Naive B cell (primary cell): Measurements from ENCODE around the gene CLCA1. TPM values are rescaled to one million over a fixed set of nuclear protein-coding genes. Genes with fewer than 3 reads are reported as not detected.

ENCODE experiments used
- ATAC-seq, 2 donors: fragments of 150-1000 bp; cut with Tn5 transposase; 2 replicates each; pipeline ENCODE4 v1.10.0; 2021; ENCODE audit warnings: low read depth in 2 of 2, mild to moderate bottlenecking in 2 of 2, moderate library complexity in 2 of 2
- DNase-seq: peaks from one replicate; pipeline ENCODE4 v3.0.0; 2022
- H3K27ac Mint-ChIP-seq, 6 donors: one replicate each; pipeline ENCODE4 v1.8.0; 2020 to 2022; ENCODE audit warnings: mild to moderate bottlenecking in 6 of 6, mixed read lengths in 6 of 6, moderate library complexity in 5 of 6, inconsistent platforms in 2 of 6
- H3K27me3 Mint-ChIP-seq, 3 donors: one replicate each; pipeline ENCODE4 v1.8.0; 2021 to 2022; ENCODE audit warnings: mixed read lengths in 3 of 3, mild to moderate bottlenecking in 1 of 3
- H3K36me3 Mint-ChIP-seq, 2 donors: one replicate each; pipeline ENCODE4 v1.8.0; 2020 to 2022; ENCODE audit warnings: mixed read lengths in 2 of 2, inconsistent platforms in 1 of 2, mild to moderate bottlenecking in 1 of 2
- H3K4me1 Mint-ChIP-seq, 3 donors: one replicate each; pipeline ENCODE4 v1.8.0; 2020 to 2022; ENCODE audit warnings: mixed read lengths in 3 of 3, inconsistent platforms in 1 of 3, mild to moderate bottlenecking in 1 of 3, moderate library complexity in 1 of 3
- H3K4me3 Mint-ChIP-seq, 8 donors: one replicate each; pipeline ENCODE4 v1.8.0; 2020 to 2022; ENCODE audit warnings: mild to moderate bottlenecking in 8 of 8, mixed read lengths in 8 of 8, moderate library complexity in 8 of 8, inconsistent platforms in 2 of 8
- H3K9me3 Mint-ChIP-seq, 7 donors: one replicate each; pipeline ENCODE4 v1.8.0; 2020 to 2022; ENCODE audit warnings: mixed read lengths in 7 of 7, mild to moderate bottlenecking in 5 of 7, inconsistent platforms in 2 of 7, moderate library complexity in 1 of 7
- polyA plus RNA-seq, 6 donors: library from polyadenylated mRNA; unstranded; fragments of 300-500 nt; fragmentation: Illumina TruSeq; gene quantifications; one replicate each; pipeline ENCODE4 v1.2.3, GENCODE V29; 2021; ENCODE audit warnings: low read depth in 6 of 6

CLCA1 gene
- polyA plus RNA-seq, 6 donors from 2014 or later, result not detected

DNA sequence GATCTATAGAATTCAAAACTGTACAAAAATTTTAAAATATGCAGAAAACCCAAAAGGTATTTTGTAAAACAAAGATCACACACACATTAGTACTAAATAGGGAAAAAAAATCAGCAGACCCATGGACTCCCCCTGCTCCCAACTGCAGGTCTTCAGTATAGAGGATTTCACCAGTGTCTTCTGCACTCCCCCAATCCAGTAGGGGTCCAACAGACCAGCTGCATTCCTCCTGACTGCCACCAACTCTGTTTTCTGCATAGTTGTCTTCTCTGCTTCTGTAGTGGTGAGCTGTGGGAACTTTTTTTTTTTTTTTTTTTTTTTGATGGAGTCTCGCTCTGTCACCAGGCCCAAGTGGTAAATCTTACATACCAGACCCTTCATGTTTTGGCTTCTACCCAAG, 22.8 kb upstream of the CLCA1 start:
- no peak for DNase-seq
- H3K4me3 Mint-ChIP-seq, result no peak overlapping the region
- no peak overlapping the region for H3K27ac Mint-ChIP-seq
- H3K27me3 Mint-ChIP-seq, result no peaks in the 10 kb centered on the region
- no peaks in the 10 kb centered on the region for H3K36me3 Mint-ChIP-seq
- ATAC-seq, result no peak
- H3K9me3 Mint-ChIP-seq, result no peaks in the 10 kb centered on the region
- H3K4me1 Mint-ChIP-seq, result peaks cover 0 to 5% (median 0%) of the 10 kb centered on the region in 3 donors

DNA sequence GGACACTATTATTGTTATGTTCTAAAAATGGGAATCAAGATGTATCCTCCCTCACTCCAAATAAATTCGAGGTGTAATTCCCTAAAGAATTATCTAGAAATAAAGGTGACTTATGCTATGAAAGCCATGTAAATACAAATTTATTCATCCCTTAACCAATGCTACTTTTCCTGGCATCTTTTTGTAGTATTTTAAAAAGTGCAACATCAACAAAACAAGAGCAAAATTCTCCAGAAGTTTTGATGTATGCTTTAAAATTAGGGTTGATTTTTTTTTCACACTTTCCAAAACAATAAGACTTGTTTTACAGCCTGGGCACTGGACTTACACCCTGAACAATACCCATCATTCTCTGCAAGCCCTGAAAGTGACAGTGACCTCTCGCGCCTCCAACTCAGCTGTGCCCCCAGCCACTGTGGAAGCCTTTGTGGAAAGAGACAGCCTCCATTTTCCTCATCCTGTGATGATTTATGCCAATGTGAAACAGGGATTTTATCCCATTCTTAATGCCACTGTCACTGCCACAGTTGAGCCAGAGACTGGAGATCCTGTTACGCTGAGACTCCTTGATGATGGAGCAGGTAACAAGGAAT, 21.4 kb upstream of the CLCA1 start:
- Mint-ChIP-seq H3K4me3 (no peak overlapping the region), H3K36me3 (no peaks in the 10 kb centered on the region), H3K4me1 (peaks cover 0 to 5% (median 0%) of the 10 kb centered on the region in 3 donors), H3K27ac (no peak overlapping the region), H3K27me3 (no peaks in the 10 kb centered on the region), H3K9me3 (no peaks in the 10 kb centered on the region)
- ATAC-seq (no peak), DNase-seq (no peak)

DNA sequence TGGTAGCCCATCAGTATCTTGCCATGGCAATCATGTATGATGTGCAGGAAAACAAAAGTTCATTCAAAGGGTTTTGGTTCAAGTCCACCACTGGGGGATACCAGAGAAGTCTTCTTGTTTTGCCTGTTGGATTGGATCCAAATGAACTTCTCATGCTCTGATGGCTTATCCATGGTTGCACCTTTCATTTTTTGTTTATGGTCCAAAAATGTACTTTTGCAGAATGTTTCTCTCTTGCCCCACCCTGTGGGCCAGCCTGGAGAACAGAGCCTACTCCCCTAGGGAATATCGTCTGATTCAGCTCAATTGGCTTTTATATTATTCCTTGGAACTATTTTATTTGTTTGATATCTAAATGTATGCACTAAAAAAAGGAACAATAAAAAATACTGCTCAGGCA, 20.1 kb upstream of the CLCA1 start:
- H3K27me3 Mint-ChIP-seq, result no peaks in the 10 kb centered on the region
- no peaks in the 10 kb centered on the region for H3K9me3 Mint-ChIP-seq
- no peak overlapping the region for H3K4me3 Mint-ChIP-seq
- peaks cover 0 to 5% (median 0%) of the 10 kb centered on the region in 3 donors for H3K4me1 Mint-ChIP-seq
- DNase-seq, result no peak
- no peak for ATAC-seq
- H3K27ac Mint-ChIP-seq, result no peak overlapping the region
- no peaks in the 10 kb centered on the region for H3K36me3 Mint-ChIP-seq

DNA sequence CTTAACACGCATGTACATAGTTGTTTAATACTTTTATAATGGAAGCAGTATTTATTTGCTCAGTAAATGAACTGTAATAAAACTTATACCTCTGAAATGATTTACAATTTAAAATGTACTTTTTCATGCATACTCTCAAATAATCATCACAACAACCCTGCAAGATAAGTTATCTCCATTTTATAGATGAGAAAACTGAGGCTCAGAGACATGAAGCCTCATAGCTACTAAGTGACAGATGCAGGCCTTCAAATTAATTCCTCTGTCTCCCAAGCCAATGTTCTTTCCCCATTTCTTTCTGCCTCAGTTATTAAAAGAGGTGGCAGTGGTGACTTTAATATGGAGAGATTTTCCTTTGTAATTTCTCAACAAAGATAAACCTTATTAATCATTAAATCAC, 19.6 kb upstream of the CLCA1 start:
- Mint-ChIP-seq H3K4me1 (peaks cover 0 to 5% (median 0%) of the 10 kb centered on the region in 3 donors), H3K4me3 (no peak overlapping the region), H3K36me3 (no peaks in the 10 kb centered on the region), H3K9me3 (no peaks in the 10 kb centered on the region), H3K27me3 (no peaks in the 10 kb centered on the region), H3K27ac (no peak overlapping the region)
- no peak for ATAC-seq
- no peak for DNase-seq

DNA sequence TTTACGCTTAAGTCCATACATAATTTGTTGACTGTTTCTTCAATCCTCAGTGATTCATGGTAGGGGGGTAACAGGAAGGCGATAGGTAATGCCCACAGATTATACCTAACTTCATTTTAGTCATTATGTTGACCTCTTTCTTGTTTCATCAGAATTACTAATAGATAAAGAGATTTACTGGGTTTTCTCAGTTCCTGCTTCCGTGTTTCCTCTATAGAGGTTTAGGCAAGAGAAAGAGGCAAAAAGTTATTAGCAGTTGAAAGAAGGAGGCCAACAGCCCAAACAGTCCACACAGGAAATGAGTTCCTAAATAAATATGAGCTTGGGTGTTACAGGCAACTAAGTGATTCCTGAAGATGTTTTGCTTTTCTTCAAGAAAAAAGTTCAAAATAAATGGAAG, 17.9 kb upstream of the CLCA1 start:
- H3K27me3 Mint-ChIP-seq, result no peaks in the 10 kb centered on the region
- H3K36me3 Mint-ChIP-seq, result no peaks in the 10 kb centered on the region
- DNase-seq (no peak), ATAC-seq (no peak)
- H3K27ac Mint-ChIP-seq, result peak overlapping the region in 1 of 6 donors; percentile 9
- H3K9me3 Mint-ChIP-seq, result no peaks in the 10 kb centered on the region
- no peaks in the 10 kb centered on the region for H3K4me1 Mint-ChIP-seq
- no peak overlapping the region for H3K4me3 Mint-ChIP-seq

DNA sequence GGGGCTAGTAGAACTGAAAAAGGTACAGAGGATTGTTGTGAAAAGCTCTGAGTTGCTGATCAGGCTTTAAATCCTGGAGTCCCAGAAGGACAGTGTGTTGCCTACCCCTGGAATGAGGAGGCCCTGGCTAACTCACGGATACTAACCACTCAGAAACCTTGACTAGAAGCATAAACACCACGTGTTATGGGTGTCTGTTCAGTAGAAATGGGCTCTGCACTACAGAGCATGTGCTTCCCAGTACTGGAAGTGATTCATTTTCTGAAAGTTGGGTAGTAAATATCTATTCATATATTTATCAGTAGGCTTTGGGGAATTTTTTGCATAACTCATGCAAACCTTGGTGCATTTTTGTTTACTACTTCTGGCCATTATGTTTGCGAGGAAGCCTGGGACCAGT, 15.1 kb upstream of the CLCA1 start:
- no peaks in the 10 kb centered on the region for H3K4me1 Mint-ChIP-seq
- no peaks in the 10 kb centered on the region for H3K36me3 Mint-ChIP-seq
- no peaks in the 10 kb centered on the region for H3K9me3 Mint-ChIP-seq
- DNase-seq (no peak), ATAC-seq (no peak)
- H3K27ac Mint-ChIP-seq, result no peak overlapping the region
- peaks cover 0 to 12% (median 9%) of the 10 kb centered on the region in 3 donors for H3K27me3 Mint-ChIP-seq
- H3K4me3 Mint-ChIP-seq, result no peak overlapping the region

DNA sequence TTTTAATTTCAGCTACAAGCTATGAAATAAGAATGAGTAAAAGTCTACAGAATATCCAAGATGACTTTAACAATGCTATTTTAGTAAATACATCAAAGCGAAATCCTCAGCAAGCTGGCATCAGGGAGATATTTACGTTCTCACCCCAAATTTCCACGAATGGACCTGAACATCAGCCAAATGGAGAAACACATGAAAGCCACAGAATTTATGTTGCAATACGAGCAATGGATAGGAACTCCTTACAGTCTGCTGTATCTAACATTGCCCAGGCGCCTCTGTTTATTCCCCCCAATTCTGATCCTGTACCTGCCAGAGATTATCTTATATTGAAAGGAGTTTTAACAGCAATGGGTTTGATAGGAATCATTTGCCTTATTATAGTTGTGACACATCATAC, 13.7 kb upstream of the CLCA1 start:
- H3K27ac Mint-ChIP-seq, result no peak overlapping the region
- DNase-seq (no peak), ATAC-seq (no peak)
- H3K4me1 Mint-ChIP-seq, result no peaks in the 10 kb centered on the region
- H3K36me3 Mint-ChIP-seq, result no peaks in the 10 kb centered on the region
- no peaks in the 10 kb centered on the region for H3K9me3 Mint-ChIP-seq
- H3K4me3 Mint-ChIP-seq, result no peak overlapping the region
- H3K27me3 Mint-ChIP-seq, result peaks cover 0 to 12% (median 9%) of the 10 kb centered on the region in 3 donors

DNA sequence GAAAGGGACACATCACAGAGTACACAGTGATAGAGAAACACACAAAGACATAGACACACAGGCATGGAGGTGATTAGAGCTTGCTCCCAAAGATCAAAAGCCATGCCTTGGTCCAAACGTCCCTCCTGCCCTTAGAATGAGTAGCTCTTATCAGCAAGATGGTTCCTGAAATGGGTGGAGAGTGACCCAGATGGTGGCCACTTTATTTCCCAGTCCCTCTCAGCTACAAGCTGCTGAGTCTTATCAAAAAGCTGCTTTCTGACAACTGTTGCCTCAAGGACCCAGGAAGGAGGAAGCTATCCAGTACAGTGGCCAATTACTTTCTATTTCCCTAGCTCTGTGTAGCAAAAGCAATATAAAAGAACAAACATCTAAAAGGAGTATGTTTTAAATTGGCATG, 7.7 kb upstream of the CLCA1 start:
- Mint-ChIP-seq H3K27ac (peak overlapping the region in 1 of 6 donors; percentile 12), H3K4me1 (no peaks in the 10 kb centered on the region), H3K4me3 (no peak overlapping the region), H3K36me3 (no peaks in the 10 kb centered on the region), H3K27me3 (peaks cover 0 to 12% (median 9%) of the 10 kb centered on the region in 3 donors), H3K9me3 (no peaks in the 10 kb centered on the region)
- DNase-seq (no peak), ATAC-seq (no peak)

DNA sequence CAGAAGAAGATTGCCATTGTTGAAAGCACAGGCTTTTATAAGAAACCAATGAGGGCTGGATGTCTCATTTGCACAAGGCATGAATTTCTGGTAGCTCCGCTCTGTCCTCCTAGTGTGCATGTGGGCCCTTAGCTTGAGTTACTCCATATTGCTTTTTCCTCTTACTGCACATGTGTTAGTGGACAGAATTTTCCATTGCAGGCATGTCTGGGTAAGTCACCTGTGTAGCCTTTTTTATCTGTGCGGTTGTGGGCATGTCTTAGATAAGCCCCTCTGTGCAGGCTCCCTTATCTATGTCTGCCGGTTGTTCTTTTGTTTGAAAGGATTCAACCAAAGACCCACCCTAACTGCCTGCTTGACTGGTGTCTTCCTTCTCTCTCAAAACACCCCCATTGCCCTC, 7.2 kb upstream of the CLCA1 start:
- Mint-ChIP-seq H3K27ac (peak overlapping the region in 1 of 6 donors; percentile 12), H3K27me3 (peaks cover 0 to 12% (median 12%) of the 10 kb centered on the region in 3 donors), H3K4me1 (no peaks in the 10 kb centered on the region), H3K9me3 (no peaks in the 10 kb centered on the region), H3K4me3 (no peak overlapping the region), H3K36me3 (no peaks in the 10 kb centered on the region)
- DNase-seq (no peak), ATAC-seq (no peak)

DNA sequence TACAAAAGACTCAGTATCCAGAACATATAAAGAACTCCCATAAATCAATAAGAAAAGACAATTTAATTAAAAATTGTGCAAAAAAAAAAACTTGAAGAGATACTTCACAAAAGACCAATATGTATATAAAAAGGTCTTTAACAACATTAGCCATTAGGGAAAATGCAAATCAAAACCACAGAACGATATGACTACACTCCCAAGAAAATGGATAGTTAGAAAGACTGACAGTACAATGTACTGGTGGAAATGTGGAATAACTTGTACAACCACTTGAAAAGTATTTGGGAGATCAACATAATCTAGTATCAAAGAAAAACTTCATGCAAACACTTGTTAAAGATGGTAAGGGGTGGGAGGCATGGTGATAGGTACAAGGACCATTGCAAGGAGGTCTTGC, 3.9 kb upstream of the CLCA1 start:
- Mint-ChIP-seq H3K27ac (peak overlapping the region in 1 of 6 donors; percentile 60), H3K9me3 (no peaks in the 10 kb centered on the region), H3K27me3 (peaks cover 0 to 10% (median 0%) of the 10 kb centered on the region in 3 donors), H3K4me3 (no peak overlapping the region), H3K4me1 (no peaks in the 10 kb centered on the region), H3K36me3 (no peaks in the 10 kb centered on the region)
- ATAC-seq (no peak), DNase-seq (no peak)

DNA sequence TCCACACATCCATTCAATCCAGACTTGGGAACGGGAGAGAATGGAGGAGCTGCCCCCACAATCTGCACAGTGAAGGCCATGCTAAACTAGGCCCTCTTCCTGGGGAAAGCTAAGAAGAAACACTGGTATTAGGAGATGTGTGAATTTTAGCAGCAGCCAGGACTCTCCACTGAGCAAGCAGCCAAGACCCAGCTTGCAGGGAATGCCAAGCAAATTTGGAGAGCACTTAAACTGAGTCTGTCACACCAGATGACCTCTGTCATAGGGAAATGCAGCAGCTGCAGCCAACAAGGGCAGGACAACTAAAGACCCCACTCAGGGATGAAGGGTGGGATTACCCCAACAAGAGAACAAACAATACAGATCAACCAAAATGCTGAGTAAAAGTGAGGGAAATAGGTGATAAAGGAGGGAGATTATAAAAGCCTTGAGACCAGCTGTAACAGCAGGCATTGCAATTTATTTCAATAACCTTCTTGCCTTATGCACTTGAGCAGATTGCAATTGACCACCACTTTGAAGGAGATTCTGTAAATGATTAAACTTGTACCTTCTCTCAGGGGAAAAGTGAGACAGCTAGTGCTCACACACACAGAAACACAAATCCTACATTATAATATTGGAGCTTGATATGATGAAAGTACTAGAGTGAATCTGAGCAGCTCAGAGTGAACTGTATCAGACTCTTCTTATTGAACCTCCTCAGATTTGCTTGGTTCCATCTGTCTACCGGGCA, 2.5 kb upstream of the CLCA1 start:
- Mint-ChIP-seq H3K36me3 (no peaks in the 10 kb centered on the region), H3K4me1 (no peaks in the 10 kb centered on the region), H3K27me3 (peaks cover 6 to 10% (median 9%) of the 10 kb centered on the region in 3 donors), H3K27ac (no peak overlapping the region), H3K9me3 (no peaks in the 10 kb centered on the region), H3K4me3 (no peak overlapping the region)
- ATAC-seq (no peak), DNase-seq (no peak)

DNA sequence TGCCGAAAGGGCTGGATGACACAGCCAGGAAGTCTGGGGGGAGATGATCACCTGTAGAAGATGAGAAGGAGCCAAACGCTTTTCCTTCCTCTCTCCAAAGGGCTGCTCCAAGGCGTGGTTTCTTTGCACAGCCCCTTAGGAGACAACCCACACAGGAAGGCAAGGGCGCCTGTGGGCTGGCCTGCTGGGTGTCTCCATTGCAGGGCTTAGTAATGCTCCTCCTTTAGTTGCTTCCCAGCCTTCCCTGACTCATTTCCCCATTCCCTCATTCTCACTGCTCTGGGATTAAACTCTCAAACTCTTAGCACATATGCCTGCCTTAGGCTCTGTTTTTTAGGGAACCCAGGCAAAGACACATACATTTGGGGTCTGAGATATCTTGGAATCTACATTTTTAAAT, 1.7 kb upstream of the CLCA1 start:
- Mint-ChIP-seq H3K4me3 (no peak overlapping the region), H3K27ac (peak overlapping the region in 1 of 6 donors; percentile 7), H3K36me3 (no peaks in the 10 kb centered on the region), H3K9me3 (no peaks in the 10 kb centered on the region), H3K27me3 (peaks cover 9 to 13% (median 12%) of the 10 kb centered on the region in 3 donors), H3K4me1 (no peaks in the 10 kb centered on the region)
- DNase-seq (no peak), ATAC-seq (no peak)

DNA sequence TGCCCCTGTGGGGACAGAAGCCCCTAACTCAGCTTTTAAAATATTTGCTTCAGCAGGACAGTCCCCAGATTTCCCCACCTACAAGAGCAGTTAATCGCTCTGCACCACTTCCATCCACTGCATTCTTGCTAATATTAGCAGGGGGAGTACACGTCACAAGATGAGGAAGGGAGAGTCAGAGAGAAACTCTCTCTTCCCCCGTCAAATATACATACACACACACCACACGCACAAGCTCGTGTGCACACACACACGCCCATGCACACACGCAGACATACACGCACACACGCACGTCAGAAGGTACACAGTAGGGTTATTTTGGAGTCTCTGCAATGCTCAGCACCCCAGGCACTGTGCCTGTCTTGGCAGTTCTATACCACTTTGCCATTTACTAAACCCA, 2.1 kb downstream of the CLCA1 start:
- peaks cover 0 to 4% (median 0%) of the 10 kb centered on the region in 3 donors for H3K4me1 Mint-ChIP-seq
- H3K9me3 Mint-ChIP-seq, result no peaks in the 10 kb centered on the region
- H3K4me3 Mint-ChIP-seq, result no peak overlapping the region
- ATAC-seq, result no peak
- peaks cover 15 to 28% (median 17%) of the 10 kb centered on the region in 3 donors for H3K27me3 Mint-ChIP-seq
- H3K36me3 Mint-ChIP-seq, result no peaks in the 10 kb centered on the region
- no peak overlapping the region for H3K27ac Mint-ChIP-seq
- DNase-seq, result no peak

DNA sequence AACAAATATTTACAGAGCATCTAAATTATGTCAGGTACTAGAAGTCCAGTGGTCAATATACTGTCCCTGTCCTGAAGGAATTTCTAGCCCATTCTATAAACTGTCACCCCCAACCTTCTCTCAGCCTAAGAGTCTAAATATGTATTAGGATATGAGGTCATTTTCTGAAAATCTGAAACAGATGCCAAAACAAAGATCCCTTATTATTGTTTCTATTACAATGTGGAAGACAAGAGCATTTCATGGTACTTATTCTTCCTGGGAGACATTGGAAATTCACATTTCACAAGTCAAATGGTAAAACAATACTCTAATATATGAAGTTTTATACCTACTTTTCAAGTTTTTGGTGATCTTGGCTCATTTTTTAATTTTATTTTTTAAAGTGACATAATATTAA, 2.6 kb downstream of the CLCA1 start:
- no peak for ATAC-seq
- no peak for DNase-seq
- Mint-ChIP-seq H3K4me3 (no peak overlapping the region), H3K4me1 (peaks cover 0 to 4% (median 0%) of the 10 kb centered on the region in 3 donors), H3K36me3 (no peaks in the 10 kb centered on the region), H3K9me3 (no peaks in the 10 kb centered on the region), H3K27me3 (peaks cover 15 to 28% (median 16%) of the 10 kb centered on the region in 3 donors), H3K27ac (no peak overlapping the region)
